ENCODE measurements around the gene IL12RB1.

IL12RB1 gene

DNA sequence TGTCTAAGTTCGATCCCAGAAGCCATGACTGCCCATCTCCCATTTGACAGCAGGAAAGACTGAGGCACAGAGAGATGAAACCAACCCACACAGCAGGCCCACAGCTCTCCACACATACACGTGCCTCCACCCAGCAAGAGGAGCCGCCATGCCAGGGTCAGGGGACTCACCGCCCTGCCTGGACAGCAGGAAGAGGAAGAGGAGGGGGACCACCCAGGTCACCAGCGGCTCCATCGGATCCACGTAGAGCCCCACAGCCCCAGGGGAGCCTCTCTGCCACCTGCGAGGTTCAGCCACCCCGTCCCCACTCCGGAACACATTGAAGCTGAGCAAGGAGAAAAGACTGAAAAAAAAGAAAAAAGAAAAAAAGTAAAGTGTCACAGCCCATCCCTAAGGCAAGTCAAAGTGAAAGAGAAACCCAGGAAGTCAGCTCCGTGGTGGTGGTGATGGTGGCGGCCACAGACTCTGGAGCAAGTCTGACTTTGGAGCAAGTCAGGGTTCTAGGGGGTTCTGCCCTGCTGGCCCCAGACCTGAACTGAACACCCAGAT is at the start of gene IL12RB1:
TSS of gene IL12RB1 (minus strand) at position 345 of the 549 bp plus-strand sequence. CDS start at position 234, 111 bp downstream.
- Mint-ChIP-seq H3K4me3 (peak within 1 kb of the TSS; percentile 97), H3K36me3 (ENCODE audit: insufficient read depth) (peaks cover 35% of the 10 kb centered on the region), H3K27me3 (no peaks in the 10 kb centered on the region), H3K27ac (ENCODE audit: low read depth) (peak within 1 kb of the TSS; percentile 97), H3K9me3 (peaks cover 6% of the 10 kb centered on the region), H3K4me1 (peaks cover 63% of the 10 kb centered on the region)
- ATAC-seq (replicated peaks; ENCODE audit: extremely low read depth, poor library complexity, severe bottlenecking) (peak; percentile 26), DNase-seq (ENCODE audit: low spot score in 2 of 2) (peak in 1 of 2 donors; percentile 43)

DNA sequence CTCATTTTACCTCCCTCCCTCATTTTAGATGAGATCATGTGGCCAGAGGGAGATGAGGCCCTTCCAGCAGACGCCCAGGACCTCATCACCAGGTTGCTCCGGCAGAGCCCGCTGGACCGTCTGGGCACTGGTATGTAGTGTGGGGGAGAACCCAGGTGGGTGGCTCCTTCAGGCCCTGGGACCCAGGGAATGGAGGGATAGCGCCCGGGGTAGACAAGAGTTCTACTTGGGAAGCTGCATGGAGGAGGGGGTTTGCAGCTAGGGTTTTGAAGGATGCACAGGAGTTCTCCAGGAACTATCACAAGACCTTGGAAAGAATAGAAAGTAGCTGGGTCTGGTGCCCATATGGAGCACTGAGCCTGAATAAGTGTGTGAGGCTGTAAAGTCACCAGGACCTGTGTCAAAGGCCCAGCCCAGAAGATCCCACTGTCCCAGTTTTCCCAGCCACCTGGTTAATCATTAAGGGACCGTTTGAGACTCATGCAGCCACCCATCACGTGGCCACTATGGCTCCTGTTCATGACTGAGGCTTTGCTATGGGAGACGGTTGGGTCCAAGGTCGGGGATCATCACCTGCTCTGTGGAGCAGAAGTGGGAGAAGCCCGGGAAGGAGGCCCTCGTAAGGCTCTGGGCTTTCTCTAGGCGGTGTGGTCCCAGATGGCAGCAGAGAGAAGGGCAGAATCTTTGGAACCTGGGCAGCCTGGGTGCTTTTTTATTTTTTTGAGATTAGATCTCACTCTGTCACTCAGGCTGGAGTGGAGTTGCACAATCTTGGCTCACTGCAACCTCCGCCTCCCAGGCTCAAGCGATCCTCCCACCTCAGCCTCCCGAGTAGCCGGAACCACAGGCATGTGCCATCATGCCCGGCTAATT is 49.2 kb upstream of the IL12RB1 start:
- no peaks in the 10 kb centered on the region for H3K9me3 Mint-ChIP-seq
- H3K27ac Mint-ChIP-seq (ENCODE audit: low read depth): no peak overlapping the region
- no peaks in the 10 kb centered on the region for H3K4me1 Mint-ChIP-seq
- ATAC-seq (replicated peaks; ENCODE audit: extremely low read depth, poor library complexity, severe bottlenecking) (no peak), DNase-seq (ENCODE audit: low spot score in 2 of 2) (no peak)
- no peaks in the 10 kb centered on the region for H3K27me3 Mint-ChIP-seq
- H3K4me3 Mint-ChIP-seq: no peak overlapping the region
- peaks cover 53% of the 10 kb centered on the region for H3K36me3 Mint-ChIP-seq (ENCODE audit: insufficient read depth)

DNA sequence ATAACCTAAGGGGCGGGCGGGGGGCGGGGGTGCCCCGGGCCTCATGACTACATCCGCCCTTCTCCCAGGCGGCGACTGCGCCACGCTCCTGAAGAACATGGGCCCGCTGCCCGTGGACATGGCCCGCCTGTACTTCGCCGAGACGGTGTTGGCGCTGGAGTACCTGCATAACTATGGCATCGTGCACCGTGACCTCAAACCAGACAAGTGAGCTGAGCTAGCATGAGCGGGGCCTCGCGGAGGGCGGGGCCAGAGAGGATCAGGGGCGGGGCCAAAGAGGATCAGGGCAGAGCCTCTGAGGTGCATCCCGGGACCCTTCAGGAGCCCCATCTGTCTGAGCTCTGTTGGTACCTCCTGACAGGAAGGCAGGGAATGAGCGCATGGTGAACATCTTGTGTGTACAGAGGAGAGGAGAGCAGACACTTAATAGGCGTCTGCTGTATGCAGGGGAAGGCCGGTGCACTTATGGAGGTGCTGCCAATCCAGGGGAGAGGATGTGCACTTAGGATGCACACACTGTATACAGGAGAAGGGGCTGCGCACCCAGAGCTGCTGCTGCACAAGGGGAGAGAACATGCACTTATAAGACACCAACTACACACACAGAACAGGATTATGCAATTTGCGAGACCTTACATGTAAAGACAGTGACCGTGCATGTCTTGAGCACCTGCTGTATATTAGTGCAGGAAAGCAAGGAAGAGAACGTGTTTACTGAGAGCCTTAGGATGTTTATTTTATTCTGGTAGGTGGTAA is 45.3 kb upstream of the IL12RB1 start:
- H3K27ac Mint-ChIP-seq (ENCODE audit: low read depth): no peak overlapping the region
- no peak for ATAC-seq (replicated peaks; ENCODE audit: extremely low read depth, poor library complexity, severe bottlenecking)
- H3K36me3 Mint-ChIP-seq (ENCODE audit: insufficient read depth): peaks cover 53% of the 10 kb centered on the region
- H3K4me3 Mint-ChIP-seq: no peak overlapping the region
- no peaks in the 10 kb centered on the region for H3K9me3 Mint-ChIP-seq
- H3K4me1 Mint-ChIP-seq: peaks cover 9% of the 10 kb centered on the region
- no peak for DNase-seq (ENCODE audit: low spot score in 2 of 2)
- no peaks in the 10 kb centered on the region for H3K27me3 Mint-ChIP-seq

DNA sequence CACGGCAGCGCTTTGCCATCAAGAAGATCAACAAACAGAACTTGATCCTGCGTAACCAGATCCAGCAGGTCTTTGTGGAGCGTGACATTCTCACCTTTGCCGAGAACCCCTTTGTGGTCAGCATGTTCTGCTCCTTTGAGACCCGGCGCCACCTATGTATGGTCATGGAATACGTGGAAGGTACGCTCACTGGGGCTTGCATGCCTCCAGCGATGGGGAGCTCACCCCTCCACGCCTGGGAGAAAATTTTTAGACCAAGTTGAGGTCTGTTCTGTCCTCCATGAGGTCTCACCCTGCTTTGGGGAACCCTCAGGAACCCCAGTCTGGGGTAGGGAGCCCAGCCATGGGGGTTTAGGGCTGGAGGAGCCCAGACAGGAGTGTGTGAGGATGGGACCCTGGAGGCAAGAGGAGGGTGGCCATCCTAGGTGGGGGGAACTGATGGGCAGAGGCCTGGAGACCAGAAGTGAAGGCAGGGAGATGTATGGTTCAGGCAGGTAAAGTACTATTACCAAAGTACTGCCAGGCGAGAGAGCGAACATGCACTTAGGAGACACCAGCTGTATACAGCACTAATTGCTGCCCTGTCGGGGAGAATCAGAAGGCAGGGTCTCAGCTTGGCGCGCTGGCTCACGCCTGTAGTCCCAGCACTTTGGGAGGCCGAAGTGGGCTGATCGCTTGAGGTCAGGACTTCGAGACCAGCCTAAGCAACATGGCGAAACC is 43.9 kb upstream of the IL12RB1 start:
- Mint-ChIP-seq H3K27ac (ENCODE audit: low read depth) (no peak overlapping the region), H3K4me3 (no peak overlapping the region), H3K4me1 (peaks cover 14% of the 10 kb centered on the region), H3K9me3 (no peaks in the 10 kb centered on the region), H3K36me3 (ENCODE audit: insufficient read depth) (peaks cover 51% of the 10 kb centered on the region), H3K27me3 (no peaks in the 10 kb centered on the region)
- ATAC-seq (replicated peaks; ENCODE audit: extremely low read depth, poor library complexity, severe bottlenecking) (no peak), DNase-seq (ENCODE audit: low spot score in 2 of 2) (no peak)

DNA sequence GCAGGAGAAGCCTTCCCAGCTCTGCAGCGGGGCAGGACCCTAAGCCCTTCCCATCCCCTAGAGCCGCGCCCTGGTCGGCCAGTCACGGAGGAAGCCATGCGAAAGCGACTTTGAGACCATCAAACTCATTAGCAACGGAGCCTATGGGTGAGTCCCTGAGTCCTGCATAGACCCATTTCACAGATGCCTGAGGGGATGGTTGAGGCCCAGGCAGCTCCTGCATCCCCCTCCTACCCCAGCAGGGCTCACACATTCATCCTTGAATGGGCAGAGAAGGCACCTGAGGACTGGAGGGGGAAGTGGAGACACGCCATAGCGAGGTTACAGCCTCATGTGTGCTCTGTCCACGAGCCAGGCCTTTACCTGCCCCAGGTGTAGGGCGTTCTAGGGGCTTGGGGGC is 42.1 kb upstream of the IL12RB1 start:
- Mint-ChIP-seq H3K27me3 (no peaks in the 10 kb centered on the region), H3K9me3 (no peaks in the 10 kb centered on the region), H3K4me3 (no peak overlapping the region), H3K27ac (ENCODE audit: low read depth) (peak overlapping the region; percentile 32), H3K36me3 (ENCODE audit: insufficient read depth) (peaks cover 53% of the 10 kb centered on the region), H3K4me1 (peaks cover 14% of the 10 kb centered on the region)
- no peak for ATAC-seq (replicated peaks; ENCODE audit: extremely low read depth, poor library complexity, severe bottlenecking)
- no peak for DNase-seq (ENCODE audit: low spot score in 2 of 2)

DNA sequence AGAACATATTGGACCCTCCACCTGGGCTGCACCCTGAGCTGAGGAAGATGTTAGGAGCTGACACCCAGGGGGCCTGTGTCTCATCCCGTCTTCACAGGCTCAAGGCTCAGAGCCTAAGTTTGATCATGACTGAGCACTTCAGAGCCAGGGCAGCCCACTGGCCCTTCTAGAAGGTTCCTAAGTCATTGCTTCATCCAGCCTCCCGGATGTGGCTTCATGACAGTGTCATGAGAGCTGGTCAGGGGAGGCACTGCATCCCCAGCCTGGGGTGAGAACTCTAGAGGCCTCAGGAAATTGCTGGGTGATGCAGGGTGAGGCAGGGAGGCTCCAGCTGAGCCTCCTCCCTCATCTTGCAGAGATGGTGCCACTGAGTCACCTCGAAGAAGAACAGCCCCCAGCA is 41.3 kb upstream of the IL12RB1 start:
- DNase-seq (ENCODE audit: low spot score in 2 of 2) (no peak), ATAC-seq (replicated peaks; ENCODE audit: extremely low read depth, poor library complexity, severe bottlenecking) (no peak)
- Mint-ChIP-seq H3K27ac (ENCODE audit: low read depth) (peak overlapping the region; percentile 32), H3K4me1 (peaks cover 14% of the 10 kb centered on the region), H3K9me3 (no peaks in the 10 kb centered on the region), H3K27me3 (no peaks in the 10 kb centered on the region), H3K36me3 (ENCODE audit: insufficient read depth) (peaks cover 57% of the 10 kb centered on the region), H3K4me3 (no peak overlapping the region)

DNA sequence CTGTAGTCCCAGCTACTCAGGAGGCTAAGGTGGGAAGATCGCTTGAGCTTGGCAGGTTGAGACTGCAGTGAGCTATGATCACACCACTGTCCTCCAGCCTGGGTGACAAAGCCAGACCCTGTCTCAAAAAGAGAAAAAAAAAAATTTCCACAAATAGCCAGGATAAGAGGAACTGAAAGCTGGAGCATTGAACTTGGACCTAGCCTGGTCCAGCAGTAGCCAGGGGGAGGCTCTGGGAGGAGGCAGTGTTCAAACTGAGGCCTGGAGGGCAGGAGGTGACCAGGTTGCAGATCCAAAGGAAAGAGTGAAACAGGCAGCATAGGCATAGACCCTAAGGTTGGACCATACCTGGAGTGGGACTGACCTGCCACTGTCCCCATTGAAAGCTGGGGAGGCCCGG is 39.4 kb upstream of the IL12RB1 start:
- H3K27me3 Mint-ChIP-seq: no peaks in the 10 kb centered on the region
- peaks cover 57% of the 10 kb centered on the region for H3K36me3 Mint-ChIP-seq (ENCODE audit: insufficient read depth)
- DNase-seq (ENCODE audit: low spot score in 2 of 2) (no peak), ATAC-seq (replicated peaks; ENCODE audit: extremely low read depth, poor library complexity, severe bottlenecking) (no peak)
- H3K9me3 Mint-ChIP-seq: no peaks in the 10 kb centered on the region
- no peak overlapping the region for H3K4me3 Mint-ChIP-seq
- H3K27ac Mint-ChIP-seq (ENCODE audit: low read depth): peak overlapping the region; percentile 53
- H3K4me1 Mint-ChIP-seq: peaks cover 14% of the 10 kb centered on the region

DNA sequence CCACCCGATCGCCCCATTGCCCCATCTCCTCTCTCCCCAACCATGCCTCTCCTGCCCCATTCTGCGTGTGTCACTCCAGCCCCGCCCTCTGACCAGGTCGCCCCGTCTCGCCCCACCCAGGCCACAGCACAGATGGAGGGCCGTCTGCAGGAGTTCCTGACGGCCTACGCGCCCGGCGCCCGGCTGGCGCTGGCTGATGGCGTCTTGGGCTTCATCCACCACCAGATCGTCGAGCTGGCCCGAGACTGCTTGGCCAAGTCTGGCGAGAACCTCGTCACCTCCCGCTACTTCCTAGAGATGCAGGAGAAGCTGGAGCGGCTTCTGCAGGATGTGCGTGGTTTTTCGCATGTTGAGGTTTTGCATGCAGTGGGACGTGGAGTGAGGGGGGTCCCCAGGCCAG is 37.1 kb upstream of the IL12RB1 start:
- no peak overlapping the region for H3K27ac Mint-ChIP-seq (ENCODE audit: low read depth)
- no peaks in the 10 kb centered on the region for H3K27me3 Mint-ChIP-seq
- no peaks in the 10 kb centered on the region for H3K9me3 Mint-ChIP-seq
- peaks cover 55% of the 10 kb centered on the region for H3K36me3 Mint-ChIP-seq (ENCODE audit: insufficient read depth)
- H3K4me1 Mint-ChIP-seq: peaks cover 30% of the 10 kb centered on the region
- DNase-seq (ENCODE audit: low spot score in 2 of 2): no peak
- no peak overlapping the region for H3K4me3 Mint-ChIP-seq
- no peak for ATAC-seq (replicated peaks; ENCODE audit: extremely low read depth, poor library complexity, severe bottlenecking)

DNA sequence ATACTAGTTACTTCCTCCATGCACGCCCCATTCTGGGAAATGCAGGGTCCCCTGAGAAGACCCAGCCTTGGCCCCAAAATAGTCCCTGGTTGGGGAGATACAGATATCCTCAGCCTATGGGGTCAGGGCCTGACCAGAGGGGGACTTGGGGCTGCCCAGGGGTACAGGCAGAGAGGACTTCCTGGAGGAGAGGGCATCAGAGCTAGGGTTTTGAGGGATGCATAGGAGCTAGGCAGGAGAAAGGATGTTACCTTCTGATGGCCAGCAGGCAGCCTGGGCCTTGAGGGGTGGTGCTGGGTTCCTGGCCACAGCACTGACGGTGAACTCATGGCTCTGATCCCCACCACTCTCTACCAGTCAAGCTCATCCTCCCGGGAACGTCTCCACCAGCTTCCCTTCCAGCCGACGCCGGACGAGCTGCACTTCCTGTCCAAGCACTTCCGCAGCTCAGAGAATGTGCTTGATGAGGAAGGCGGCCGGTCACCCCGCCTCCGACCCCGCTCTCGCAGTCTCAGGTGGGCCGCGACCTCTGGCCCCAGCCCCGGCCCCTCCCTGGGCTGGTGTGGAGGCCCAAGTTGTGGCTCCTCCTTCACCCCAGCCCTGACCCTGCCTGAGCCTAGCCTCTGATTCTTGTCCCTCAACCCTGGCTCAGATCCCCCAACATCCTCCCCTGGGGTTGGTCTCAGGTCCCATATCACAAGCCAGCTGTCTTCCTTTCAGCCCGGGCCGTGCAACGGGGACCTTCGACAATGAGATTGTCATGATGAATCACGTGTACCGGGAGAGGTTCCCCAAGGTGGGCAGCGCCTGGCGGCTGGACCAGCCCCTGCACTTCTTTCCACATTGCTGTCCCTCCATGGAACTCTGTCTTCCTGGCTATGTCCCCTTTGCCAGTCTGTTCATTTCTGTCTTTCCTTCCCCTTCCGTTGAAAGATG is 36.4 kb upstream of the IL12RB1 start:
- no peaks in the 10 kb centered on the region for H3K9me3 Mint-ChIP-seq
- H3K27me3 Mint-ChIP-seq: no peaks in the 10 kb centered on the region
- no peak overlapping the region for H3K27ac Mint-ChIP-seq (ENCODE audit: low read depth)
- H3K36me3 Mint-ChIP-seq (ENCODE audit: insufficient read depth): peaks cover 51% of the 10 kb centered on the region
- H3K4me1 Mint-ChIP-seq: peaks cover 28% of the 10 kb centered on the region
- no peak for ATAC-seq (replicated peaks; ENCODE audit: extremely low read depth, poor library complexity, severe bottlenecking)
- no peak overlapping the region for H3K4me3 Mint-ChIP-seq
- DNase-seq (ENCODE audit: low spot score in 2 of 2): no peak

DNA sequence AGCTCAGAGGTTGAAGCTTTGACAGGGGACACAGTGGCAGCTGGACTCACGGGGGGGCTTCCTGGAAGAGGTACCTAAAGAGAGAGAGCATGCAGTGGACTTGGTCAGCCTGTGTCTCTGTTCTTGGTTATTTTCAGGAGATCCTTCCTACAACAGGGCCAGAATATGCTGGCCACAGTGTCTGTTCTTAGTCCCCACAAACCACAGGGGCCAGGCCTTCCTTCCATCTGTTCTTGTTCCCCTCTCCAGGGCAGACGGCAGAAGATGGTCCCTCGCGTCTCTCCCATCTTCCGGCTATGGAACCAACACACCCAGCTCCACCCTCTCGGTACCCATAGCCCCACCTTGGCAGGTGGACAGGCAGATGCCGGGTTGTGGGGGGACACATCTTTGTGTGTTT is 35.7 kb upstream of the IL12RB1 start:
- no peak for DNase-seq (ENCODE audit: low spot score in 2 of 2)
- no peaks in the 10 kb centered on the region for H3K9me3 Mint-ChIP-seq
- no peak overlapping the region for H3K4me3 Mint-ChIP-seq
- H3K27me3 Mint-ChIP-seq: no peaks in the 10 kb centered on the region
- peaks cover 46% of the 10 kb centered on the region for H3K36me3 Mint-ChIP-seq (ENCODE audit: insufficient read depth)
- peak overlapping the region; percentile 44 for H3K27ac Mint-ChIP-seq (ENCODE audit: low read depth)
- ATAC-seq (replicated peaks; ENCODE audit: extremely low read depth, poor library complexity, severe bottlenecking): no peak
- peaks cover 26% of the 10 kb centered on the region for H3K4me1 Mint-ChIP-seq

DNA sequence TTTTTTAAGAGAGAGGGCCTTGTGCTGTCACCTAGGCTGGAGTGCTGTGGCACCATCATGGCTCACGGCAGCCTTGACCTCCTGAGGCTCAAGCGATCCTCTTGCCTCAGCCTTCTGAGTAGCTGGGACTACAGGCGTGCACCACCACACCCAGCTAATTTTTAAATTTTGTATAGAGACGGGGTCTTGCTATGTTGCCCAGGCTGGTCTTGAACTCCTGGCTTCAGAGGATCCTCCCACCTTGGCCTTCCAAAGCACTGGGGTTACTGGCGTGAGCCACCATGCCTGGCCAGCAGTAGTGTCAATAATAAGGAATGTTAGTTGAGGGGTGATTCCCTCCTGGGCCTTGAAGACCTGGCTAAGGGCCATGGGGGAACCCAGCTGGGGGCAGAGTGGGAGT is 34.4 kb upstream of the IL12RB1 start:
- H3K27me3 Mint-ChIP-seq: no peaks in the 10 kb centered on the region
- DNase-seq (ENCODE audit: low spot score in 2 of 2): no peak
- H3K36me3 Mint-ChIP-seq (ENCODE audit: insufficient read depth): peaks cover 44% of the 10 kb centered on the region
- H3K9me3 Mint-ChIP-seq: no peaks in the 10 kb centered on the region
- peak overlapping the region; percentile 44 for H3K27ac Mint-ChIP-seq (ENCODE audit: low read depth)
- ATAC-seq (replicated peaks; ENCODE audit: extremely low read depth, poor library complexity, severe bottlenecking): no peak
- H3K4me1 Mint-ChIP-seq: peaks cover 31% of the 10 kb centered on the region
- no peak overlapping the region for H3K4me3 Mint-ChIP-seq

All from central memory CD8-positive, alpha-beta T cell (primary cell).